Fibroblast of skin of abdomen (primary cell): ENCODE results near the gene NEK9.
A peak's percentile ranks its signal among the peaks of the same experiment; 100 is the strongest.
"Not testable (repeated sequence)": the region's sequence is repeated elsewhere in the genome, so short reads cannot be mapped to it uniquely, and the experiment has no call there.

Experiments used
- DNase-seq: peaks from one replicate; pipeline ENCODE4 v3.0.0-alpha.2; 2013

The NEK9 gene

GRCh38 chr14:75143761-75144527 is 17.1 kb upstream of the NEK9 start:
- DNase-seq = no peak

- no peak for DNase-seq
Measured at GRCh38 chr14:75142494-75142893, 15.6 kb upstream of the NEK9 start.

- DNase-seq = peak; percentile 25
Measured at GRCh38 chr14:75141967-75142366, 15.1 kb upstream of the NEK9 start.

GRCh38 chr14:75141062-75141461 is 14.2 kb upstream of the NEK9 start:
- DNase-seq = no peak

- DNase-seq = no peak
Measured at GRCh38 chr14:75140620-75141019, 13.8 kb upstream of the NEK9 start.

GRCh38 chr14:75139185-75139584 is 12.3 kb upstream of the NEK9 start:
- no peak for DNase-seq

GRCh38 chr14:75138492-75138891 is 11.6 kb upstream of the NEK9 start:
- no peak for DNase-seq

- no peak for DNase-seq
Measured at GRCh38 chr14:75134644-75135043, 7.8 kb upstream of the NEK9 start.

GRCh38 chr14:75133597-75133996 is 6.7 kb upstream of the NEK9 start:
- no peak for DNase-seq

GRCh38 chr14:75132382-75133086 is 5.7 kb upstream of the NEK9 start:
- peak; percentile 69 for DNase-seq

GRCh38 chr14:75128596-75128990 is 1.7 kb upstream of the NEK9 start:
- no peak for DNase-seq

- DNase-seq = no peak
Measured at GRCh38 chr14:75127903-75128595, 1.2 kb upstream of the NEK9 start.

GRCh38 chr14:75127474-75127820 is 599 bp upstream of the NEK9 start:
- DNase-seq = not testable (repeated sequence)

GRCh38 chr14:75126121-75126544 is 715 bp downstream of the NEK9 start:
- no peak for DNase-seq

GRCh38 chr14:75125617-75126016 is 1.2 kb downstream of the NEK9 start:
- peak; percentile 48 for DNase-seq

GRCh38 chr14:75123991-75124390 is 2.9 kb downstream of the NEK9 start:
- peak; percentile 24 for DNase-seq

GRCh38 chr14:75121552-75121951 is 5.3 kb downstream of the NEK9 start:
- DNase-seq = no peak

- no peak for DNase-seq
Measured at GRCh38 chr14:75120541-75121291, 6.1 kb downstream of the NEK9 start.

- no peak for DNase-seq
Measured at GRCh38 chr14:75119056-75119455, 7.8 kb downstream of the NEK9 start.

GRCh38 chr14:75113932-75114539 is 12.8 kb downstream of the NEK9 start:
- no peak for DNase-seq

- DNase-seq = no peak
Measured at GRCh38 chr14:75109877-75110276, 17.0 kb downstream of the NEK9 start.

GRCh38 chr14:75107186-75107585 is 19.7 kb downstream of the NEK9 start:
- DNase-seq = no peak
